AG09319 (cell line): ENCODE data around the gene PPP2CA.

Experiments
- DNase-seq: peaks from one replicate; pipeline ENCODE4 v3.0.0-alpha.2; 2010; ENCODE audit warnings: low read depth; ENCODE audit errors: extremely low read depth
- CTCF ChIP-seq: IDR thresholded peaks from 2 replicates; pipeline ENCODE4 v1.5.1; 2011; ENCODE audit warnings: low read depth, mild to moderate bottlenecking, inconsistent platforms, low read length, moderate library complexity

PPP2CA gene

GRCh38 chr5:134249469-134250379 is 23.9 kb upstream of the PPP2CA start:
- no peak for DNase-seq
- no peak for TF ChIP-seq CTCF

- no peak for TF ChIP-seq CTCF
- DNase-seq, result no peak
These were observed 22.4 kb upstream of the PPP2CA start for GRCh38 chr5:134248256-134248655.

GRCh38 chr5:134247428-134248224 is 21.8 kb upstream of the PPP2CA start:
- peak; percentile 47 for DNase-seq
- no peak for TF ChIP-seq CTCF

- no peak for DNase-seq
- TF ChIP-seq CTCF, result no peak
These were observed 21.0 kb upstream of the PPP2CA start for GRCh38 chr5:134246771-134247427.

GRCh38 chr5:134245692-134246091 is 19.8 kb upstream of the PPP2CA start:
- DNase-seq, result no peak
- TF ChIP-seq CTCF, result no peak

- no peak for TF ChIP-seq CTCF
- DNase-seq, result no peak
These were observed 19.3 kb upstream of the PPP2CA start for GRCh38 chr5:134245101-134245604.

GRCh38 chr5:134242146-134242545 is 16.3 kb upstream of the PPP2CA start:
- no peak; the same call in 1 of the 2 replicates for TF ChIP-seq CTCF
- DNase-seq, result no peak
